CD4-positive, alpha-beta T cell treated with Interleukin-2 at 100 ng/mL for 4 hours (primary cell): ENCODE data around the gene RAC3.

Experiments
- DNase-seq: peaks from one replicate; pipeline ENCODE4 v3.0.0-alpha.2; 2020; ENCODE audit warnings: low spot score

The RAC3 gene

DNA sequence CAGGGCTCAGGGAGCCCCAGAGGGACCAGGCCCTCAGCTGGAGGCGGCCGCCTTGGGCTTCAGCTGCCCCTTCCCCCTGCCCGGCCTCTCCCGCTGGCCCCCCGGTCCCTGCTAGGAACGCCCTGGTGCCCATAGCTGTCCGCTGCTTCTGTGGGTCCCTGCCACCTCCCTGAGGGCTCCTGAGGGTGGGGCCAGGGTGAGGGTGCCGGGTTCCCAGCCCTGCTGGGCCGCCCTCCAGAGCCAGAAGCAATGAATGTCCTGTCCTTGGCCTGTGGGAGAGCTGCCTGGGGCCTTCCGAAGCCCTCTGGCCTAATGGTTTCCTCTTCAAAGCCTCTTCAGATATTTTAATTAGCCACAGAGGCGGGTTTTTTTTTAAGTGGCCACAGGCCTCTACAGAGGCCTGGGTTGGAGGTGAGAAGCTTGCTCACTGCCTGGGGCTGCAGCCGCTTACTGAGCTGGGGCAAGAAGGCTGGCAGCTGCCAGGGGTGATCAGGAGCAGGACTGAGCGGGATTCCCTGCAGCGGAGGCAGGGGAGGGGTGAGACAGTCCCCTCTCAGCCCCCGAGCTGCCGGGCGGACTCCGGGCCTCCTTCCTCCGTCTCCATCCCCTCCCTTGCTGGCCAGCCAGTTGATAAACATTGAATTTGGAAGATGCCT lies 18.7 kb upstream of the RAC3 start:
- no peak for DNase-seq

DNA sequence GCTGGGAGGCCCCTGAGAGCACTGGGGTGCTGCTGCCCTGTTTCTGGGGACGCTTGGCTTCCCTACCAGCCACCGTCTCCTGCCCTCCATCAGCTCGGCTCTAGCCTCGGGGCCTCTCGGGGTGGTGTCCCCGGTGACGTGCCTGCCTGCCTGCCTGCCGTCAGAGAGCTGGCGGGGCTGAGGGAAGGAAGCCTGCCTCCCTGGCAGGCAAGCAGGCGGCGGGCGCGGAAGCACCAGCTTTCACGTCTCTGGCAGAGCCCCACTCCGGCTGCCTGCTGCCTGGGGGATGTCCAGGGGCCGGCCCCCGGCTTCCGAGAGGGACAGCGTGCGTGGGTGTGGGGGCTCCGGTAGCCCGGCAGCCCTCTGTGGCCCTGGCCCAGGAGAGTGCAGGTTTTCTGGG lies 18.1 kb upstream of the RAC3 start:
- no peak for DNase-seq

DNA sequence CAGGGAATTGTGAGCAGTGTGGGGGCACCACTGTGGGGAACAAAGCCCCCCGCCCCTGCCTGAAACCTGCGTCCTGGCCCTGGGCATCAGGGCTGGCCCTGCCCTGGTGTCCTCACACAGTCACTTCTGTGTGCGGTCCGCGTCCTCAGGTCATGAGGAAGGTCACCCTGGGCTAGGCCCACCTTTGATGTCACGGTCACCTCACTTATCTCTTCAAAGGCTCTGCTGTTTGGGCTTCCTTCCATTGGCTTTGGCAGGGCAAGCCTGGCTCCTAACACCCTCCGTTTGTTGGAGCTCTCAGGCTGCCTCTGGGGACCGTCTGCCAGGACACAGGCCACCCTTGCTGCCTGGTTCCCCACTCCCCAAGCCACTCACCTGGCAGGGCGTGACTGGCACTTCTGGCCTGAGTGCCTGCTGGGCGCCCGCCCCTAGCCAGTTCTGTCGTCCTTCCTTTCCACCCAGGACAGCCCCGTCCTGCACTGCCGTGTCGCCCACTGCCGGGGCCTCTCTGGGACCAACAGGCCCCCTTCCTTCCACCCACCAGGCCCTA lies 17.6 kb upstream of the RAC3 start:
- DNase-seq: no peak

DNA sequence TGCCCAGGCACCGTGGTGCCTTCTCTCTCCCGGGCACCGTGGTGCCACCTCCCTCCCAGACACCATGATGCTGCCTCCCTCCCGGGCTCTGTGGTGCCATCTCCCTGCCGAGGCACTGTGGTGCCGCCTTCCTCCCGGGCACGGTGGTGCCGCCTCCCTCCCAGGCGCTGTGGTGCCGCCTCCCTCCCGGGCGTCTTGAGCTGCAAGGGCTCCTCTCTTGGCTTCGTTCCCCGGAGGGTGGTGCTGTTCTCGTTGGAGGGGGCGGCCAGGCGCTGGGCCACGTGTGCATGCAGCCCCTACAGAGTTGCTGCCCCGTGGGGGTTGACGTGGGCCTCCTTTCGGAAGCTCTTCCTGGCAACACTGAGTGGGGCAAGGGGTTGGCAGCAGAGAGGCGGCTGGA lies 17.0 kb upstream of the RAC3 start:
- no peak for DNase-seq

DNA sequence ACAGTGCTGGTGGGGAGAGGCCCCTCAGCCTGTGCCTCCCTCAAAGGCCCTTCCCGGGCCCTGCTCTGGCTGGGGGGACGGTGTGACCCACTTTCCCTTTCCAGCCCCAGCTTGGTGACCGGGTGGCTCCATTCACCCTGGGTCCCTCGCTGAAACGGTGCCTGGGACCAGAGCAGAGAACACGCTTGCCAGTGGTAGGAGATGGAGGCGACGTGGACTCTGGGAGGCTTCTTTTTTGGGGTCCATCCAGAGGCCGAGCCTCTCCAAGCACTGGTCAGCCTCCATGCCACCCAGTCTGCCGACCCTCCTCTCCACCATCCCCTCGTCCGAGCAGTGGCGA lies 16.5 kb upstream of the RAC3 start:
- DNase-seq: no peak

DNA sequence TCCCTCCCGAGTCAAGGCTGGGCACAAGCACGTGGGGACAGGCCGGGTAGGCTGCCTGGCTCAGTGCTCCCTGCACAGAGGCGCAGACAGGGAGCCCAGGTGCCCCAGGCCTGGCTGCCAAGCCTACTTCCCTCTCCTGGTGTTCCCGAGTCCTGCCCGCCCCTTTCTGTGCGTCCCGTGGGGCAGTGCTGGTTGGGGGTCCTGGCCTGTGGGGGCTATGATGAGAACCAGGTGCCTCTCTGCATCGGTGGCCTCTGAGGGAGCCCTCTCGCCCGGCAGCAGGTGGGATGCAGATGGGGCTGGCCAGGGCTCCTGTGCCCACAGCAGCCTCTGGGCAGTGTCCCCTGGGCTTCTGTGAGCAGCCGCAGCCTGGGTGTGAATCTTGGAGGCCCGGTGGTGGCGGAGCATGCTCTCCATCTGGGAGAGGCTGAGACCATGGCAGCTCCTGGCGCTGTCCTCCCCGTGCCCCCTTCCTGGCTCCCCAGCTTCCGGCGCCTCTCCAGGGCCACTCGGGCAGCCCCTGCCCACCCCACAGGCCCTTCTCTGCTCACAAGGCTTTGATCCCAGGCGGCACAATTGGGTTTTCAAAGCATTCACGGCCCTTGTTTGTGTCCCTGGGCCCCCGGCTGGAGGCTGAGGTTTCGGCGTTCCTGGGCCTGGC lies 16.0 kb upstream of the RAC3 start:
- no peak for DNase-seq

DNA sequence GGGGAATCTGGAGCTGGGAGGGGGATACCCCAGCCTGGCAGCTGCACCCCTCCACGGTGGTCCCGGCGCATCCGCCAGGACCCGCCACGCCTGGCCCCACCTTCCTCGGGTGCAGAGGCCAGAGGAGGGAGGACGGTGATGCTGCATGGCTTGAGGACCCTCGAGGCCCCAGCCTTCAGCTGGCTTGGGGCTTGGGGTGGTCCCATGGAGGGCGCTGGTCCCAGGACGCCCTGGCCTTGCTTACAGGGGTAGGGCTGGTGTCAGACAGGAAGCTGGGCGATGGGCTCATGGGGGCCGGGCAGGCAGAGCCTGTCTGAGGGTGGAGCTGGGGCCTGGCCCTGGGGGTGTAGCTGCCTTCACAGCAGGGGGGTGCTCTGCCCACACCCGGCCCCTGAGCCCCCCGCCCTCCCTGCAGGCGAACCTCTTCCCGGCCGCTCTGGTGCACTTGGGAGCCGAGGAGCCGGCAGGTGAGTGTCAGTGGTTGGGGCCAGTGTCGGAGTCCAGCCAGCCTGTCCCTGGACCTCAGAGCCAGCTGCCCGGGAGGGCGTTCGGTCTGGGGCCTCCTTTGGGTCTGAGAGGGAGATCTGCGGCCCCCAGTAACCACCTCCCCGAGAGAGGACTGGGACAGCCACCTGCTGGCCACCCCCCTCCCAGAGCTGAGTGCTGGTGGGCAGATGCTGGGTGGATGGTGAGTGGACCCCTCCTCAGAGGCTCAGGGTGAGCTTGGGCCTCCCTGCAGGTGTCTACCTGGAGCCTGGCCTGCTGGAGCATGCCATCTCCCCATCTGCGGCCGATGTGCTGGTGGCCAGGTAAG lies 15.2 kb upstream of the RAC3 start:
- no peak for DNase-seq

DNA sequence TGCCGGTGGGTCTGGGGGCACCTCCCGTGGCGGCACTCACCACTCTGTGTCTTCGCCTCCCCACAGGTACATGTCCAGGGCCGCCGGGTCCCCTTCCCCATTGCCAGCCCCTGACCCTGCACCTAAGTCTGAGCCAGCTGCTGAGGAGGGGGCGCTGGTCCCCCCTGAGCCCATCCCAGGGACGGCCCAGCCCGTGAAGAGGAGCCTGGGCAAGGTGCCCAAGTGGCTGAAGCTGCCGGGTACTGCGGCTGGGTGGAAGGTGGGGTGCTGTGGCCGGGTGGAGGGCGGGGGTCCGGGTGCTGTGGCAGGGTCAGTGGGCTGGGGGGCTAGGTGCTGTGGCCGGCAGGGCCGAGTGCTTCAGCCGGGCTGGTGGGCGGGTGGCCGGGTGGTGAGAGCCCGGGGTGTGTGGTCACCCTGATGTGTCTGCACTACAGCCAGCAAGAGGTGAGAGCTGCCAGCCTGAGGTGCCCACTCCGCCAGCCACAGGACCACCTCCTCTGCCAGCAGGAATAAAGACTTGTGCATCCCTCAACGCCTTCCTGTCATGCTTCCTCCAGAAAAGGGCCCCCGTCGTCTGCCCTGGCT lies 14.5 kb upstream of the RAC3 start:
- no peak for DNase-seq

DNA sequence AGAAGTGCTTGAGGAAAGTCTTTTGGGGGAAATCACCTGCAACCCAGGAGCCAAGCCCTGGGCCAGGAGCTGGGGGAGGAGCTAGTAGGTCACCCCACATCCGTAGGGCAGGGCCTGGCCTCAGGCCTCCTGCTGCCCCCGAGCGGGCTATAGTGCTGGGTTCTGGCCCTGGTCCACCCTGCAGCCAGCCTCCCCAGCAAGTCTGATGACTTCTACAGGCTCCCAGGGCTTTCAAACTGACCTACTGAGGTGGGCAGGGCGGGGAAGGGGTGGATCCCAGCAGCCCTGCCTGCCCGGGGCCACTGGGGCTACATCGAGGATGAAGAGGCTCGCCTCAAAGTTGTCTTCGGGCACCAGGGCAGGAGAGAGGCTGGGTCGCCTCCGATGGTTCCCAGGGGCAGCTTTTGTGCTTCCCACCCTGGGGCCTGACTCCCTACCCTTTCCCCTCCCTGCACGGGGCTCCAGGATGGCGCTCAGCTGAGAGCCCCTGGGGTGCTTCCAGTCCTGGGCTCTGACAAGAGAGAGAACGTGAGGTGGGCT lies 13.8 kb upstream of the RAC3 start:
- no peak for DNase-seq

DNA sequence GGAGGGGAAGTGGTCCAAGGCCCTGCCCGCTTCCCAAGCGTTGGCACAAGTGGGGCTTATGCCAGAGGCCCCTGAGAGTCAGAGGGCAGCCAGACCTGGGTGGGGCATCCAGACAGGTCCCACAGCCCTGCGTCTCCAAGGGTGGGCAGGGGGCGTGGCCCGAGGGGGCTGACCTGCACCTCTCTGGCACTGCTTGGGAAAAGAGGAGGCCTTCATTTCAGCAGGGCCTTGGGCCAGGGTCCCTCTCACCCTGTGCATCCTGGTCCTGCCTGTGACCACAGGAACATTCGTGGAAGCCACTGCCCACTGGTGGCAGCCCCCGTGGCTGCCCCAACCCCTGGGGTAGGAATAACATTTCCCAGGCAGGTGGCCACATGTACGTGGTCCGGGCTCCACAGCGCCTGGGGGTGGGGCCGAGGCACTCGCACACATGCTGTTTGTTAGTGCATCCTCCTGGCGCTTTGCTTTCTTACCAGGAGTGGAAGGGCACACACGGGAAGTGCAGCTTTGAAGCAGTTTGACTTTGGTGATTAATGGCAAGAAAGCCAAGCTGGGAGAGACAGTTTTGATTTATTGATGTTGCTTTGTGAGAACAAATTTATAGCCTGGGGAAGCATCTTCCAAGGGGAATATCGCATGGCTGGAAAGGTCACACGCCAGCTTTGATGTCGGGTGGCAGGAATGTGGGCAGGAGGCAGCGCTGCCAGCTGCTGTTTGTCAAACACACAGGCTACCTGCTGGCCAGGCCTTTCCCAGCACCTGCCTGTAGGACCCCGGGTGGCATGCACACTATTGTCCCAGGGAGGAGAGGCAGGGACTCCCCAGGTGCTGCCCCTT lies 13.1 kb upstream of the RAC3 start:
- DNase-seq: no peak

DNA sequence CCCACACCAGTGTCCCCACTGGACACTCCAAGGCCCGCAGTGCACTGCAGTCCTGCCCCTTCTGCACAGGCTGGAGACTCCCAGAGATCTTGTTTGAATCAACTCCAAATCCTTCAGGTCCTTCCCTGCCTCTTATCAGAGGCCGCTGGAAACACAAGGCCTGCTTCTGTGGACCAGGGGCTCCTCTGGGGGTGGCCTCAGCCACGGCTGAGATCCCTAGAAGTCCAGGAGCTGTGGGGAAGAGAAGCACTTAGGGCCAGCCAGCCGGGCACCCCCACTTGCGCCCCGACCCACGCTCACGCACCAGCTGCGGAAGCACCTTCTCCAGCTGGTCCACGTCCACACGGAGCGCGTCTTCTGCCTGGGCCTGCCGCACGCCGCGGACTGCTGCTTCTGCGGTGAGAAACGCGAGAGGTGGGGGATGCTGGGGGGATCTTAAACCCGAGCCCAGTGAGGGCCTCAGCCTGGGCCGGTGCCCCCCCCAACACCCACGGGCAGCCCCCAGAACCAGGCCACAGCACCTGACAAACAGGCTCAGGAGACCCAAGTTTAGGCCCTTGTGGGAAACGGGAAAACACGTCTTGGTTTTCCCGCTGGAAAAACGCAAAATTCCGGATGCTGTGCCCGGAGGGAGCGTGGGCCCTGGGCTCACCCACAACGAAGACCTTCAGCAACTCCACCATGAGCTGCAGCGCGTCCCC lies 12.3 kb upstream of the RAC3 start:
- no peak for DNase-seq

DNA sequence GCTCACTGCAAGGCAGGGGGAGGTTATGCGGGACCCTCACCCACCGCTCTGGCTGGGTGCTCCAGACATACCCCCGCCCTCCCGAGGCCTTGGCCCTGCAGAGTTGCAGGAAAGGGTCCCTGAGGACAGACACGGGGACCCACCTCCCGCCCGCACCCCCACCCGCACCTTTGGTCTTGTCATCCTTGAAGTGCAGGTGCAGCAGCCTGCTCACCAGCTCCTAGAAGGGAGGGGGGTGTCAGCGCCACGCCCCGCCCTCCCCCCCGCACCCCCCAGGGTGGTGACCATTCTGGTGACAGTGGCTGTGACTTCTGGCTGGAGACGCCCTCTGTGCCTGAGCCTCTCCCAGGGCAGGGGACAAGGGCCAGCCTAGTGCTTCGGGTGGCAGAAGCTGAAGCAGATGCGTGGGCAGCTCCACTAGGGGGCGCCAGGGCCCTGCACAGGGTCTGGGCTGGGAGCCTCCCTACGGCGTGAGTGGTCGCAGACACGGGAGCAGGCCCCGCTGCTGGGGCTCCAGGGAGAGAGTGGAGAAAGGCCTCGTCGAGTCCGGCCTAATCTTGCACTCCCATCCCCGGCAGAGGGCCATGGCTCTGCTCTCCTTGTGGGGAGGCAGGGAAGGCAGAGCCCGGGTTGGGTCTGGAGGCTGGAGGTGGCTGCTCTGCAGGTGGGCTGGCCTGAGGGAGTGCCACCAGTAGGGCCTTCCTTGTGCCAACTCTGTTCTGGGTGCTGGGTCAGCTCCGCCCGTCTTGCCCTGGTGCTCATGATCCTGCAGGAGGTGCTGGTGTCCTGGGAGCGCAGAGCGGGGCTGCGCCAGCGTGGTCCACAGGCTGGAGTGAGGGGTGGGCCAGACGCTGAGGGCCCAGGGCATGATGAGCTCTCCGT lies 11.5 kb upstream of the RAC3 start:
- peak; percentile 59 for DNase-seq

DNA sequence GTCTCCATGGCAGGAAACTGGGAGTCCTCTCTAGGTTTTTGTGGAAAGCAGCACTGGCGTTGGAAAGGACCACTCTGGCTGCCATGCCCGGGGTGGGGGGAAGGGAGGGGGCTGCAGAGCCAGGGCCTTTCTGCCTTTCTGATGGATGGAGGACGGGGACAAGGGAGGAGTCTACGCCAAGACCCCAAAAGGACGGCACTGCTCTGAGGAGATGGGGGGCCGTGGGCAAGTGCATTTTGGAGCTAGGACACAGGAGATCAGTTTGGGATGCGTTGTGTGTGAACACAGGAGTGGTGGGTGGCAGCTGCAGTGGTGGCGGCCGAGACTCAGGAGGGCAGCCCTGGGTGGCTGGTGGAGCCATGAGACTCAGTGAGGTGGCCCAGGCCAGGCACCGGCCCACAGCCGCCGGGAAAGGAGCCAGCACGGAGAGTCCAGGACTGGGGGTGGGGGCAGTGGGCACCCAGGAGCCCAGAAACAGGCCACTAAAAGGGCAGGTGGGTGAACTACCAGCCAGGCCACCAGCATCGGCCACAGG lies 10.8 kb upstream of the RAC3 start:
- DNase-seq: no peak

DNA sequence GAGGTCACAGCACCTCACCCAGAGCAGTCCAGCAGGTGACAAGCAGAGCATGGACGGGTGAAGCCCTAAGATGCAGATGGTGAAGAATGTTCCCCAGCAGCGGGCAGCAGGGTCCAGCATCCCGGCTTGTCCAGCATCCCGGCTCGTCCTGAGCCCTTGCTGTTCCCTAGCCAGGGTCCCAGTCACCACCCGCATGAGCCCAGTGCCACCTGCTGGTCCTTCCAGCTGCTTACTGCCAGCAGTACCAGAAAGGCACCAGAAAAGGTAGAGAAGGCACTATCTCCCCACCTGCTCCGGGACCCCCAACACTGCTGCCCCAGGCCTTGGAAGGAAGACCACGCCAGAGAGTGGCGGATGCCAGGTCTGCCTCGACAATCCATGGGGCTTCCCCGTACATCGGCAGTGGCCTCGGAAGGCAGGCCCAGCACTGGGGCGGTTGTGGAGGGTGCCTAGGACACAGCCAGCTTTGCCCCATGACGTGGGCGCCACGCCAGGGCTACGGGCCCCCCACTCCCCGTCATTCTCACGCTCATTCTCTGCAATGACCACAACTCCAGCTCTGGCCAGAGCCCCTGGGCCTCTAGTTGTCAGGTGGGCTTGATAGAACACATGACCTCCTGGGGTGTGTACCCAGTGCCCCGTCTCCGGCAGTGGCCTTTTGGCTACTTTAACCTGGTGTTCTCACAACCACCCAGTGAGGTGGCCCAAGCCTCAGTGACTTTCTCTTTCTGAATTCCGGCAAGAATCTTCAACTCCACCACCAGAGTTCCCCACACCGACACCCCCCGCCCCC lies 10.2 kb upstream of the RAC3 start:
- peak; percentile 59 for DNase-seq

DNA sequence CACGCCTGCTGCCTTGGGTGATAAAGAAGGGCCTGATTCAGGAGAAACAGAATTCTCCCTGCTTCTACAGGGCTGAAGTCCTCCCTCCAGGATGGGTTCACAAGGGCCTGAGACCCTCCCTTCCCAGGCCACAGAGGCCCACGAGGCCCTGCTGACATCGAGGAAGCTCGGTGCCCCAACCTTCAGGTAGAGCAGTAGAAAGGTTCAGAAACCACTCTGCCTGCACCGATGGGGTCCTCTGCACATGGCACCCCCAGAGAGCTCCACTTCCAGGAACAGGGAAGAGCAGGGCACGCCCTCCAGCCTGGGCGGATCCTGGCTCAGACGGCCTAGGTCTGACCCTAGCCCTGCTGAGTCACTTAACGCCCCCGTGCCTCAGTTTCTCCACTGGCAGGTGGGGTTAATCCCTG lies 9.6 kb upstream of the RAC3 start:
- no peak for DNase-seq

DNA sequence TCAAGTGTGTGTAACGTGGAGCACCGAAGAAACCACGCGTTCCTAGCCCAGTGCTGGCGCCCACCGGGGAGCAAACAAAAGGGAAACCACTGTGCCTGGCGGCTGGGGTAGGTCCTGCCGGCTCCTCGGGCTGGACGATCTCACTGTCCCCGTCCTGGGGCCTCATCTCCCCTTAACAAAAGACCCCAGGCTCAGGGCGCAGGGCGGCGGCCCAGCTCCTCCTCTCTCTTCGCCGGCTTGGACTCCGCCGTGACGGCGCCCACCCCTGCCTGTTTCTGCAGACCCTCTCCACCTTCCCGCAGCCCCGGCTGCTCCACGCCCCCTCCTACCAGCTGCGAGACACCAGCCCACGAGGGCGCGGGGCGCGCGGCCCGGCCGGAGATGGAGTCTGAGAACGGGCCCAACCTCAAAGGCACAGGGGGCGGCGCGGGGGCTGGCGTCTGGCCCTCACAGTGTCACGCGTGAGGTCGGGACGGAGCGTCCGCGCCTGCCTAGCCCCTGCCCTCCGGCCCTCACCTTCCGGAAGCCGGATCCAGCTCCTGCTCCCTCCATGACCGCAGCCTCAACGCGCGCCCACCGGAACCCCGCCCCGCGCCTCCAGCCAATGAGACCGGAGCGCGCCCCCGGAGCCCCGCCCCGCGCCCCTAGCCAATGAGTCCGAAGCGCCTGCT lies 9.0 kb upstream of the RAC3 start, which contains the start of gene CENPX:
CENPX (minus strand) TSS at position 569 of the 671 bp plus-strand sequence; CDS start at position 552, 17 bp downstream.
- no peak for DNase-seq

DNA sequence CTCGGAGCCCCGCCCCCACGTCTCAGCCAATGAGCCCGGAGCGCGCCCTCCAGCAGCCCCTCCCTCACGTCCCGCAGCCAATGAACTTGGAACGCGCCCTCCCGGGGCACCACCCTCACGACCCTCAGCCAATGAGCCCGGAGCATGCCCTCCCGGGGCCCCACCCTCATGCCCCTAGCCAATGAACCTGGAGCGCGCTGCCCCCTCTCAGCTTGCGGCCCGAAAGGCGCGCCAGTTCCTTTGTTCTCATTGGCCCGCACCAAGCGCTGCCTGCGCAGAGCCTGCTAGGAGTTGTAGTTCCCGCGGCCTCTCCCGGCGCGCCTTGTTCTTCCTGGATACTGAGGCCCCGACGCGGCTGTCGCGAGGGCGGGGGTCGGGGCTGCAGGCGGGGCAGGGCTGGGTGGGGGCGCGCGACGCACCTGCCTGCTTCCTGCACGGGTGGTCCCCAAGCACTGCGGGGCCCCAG lies 8.5 kb upstream of the RAC3 start, which contains the start of gene LRRC45:
LRRC45 (plus strand) TSS at position 325 of the 466 bp plus-strand sequence. CDS start 339 bp downstream, outside the sequence.
- DNase-seq: peak; percentile 100
